IMR-90 (cell line): ENCODE measurements around the gene SPINDOC.

Experiments
- BHLHE40 ChIP-seq: fragments of 150-350 bp; IDR thresholded peaks from 2 replicates; pipeline ENCODE4 v1.6.1; 2016; ENCODE audit warnings: mild to moderate bottlenecking, low read depth, low read length
- CEBPB ChIP-seq: IDR thresholded peaks from 2 replicates; pipeline ENCODE4 v1.6.1; 2012; ENCODE audit warnings: low read depth, low read length, improper control_type of control experiment
- FOS ChIP-seq: fragments of 150-350 bp; IDR thresholded peaks from 2 replicates; pipeline ENCODE4 v1.6.1; 2016; ENCODE audit warnings: low read depth, low read length
- MAFK ChIP-seq: IDR thresholded peaks from 2 replicates; pipeline ENCODE4 v1.6.1; 2012; ENCODE audit warnings: low read depth, low read length, improper control_type of control experiment
- MAZ ChIP-seq: IDR thresholded peaks from 2 replicates; pipeline ENCODE4 v1.6.1; 2012; ENCODE audit warnings: low read depth, mild to moderate bottlenecking, low read length, improper control_type of control experiment, moderate library complexity, borderline replicate concordance
- MXI1 ChIP-seq: IDR thresholded peaks from 2 replicates; pipeline ENCODE4 v1.6.1; 2012; ENCODE audit warnings: low read depth, mild to moderate bottlenecking, low read length, moderate library complexity, borderline replicate concordance
- POLR2A ChIP-seq: IDR thresholded peaks from 2 replicates; pipeline ENCODE4 v1.6.1; 2012; ENCODE audit warnings: mild to moderate bottlenecking, low read depth, low read length
- RFX5 ChIP-seq: IDR thresholded peaks from 2 replicates; pipeline ENCODE4 v1.8.0; 2012; ENCODE audit warnings: low read depth, mild to moderate bottlenecking, low read length, moderate library complexity
- TF ChIP-seq, protein P1 (sequence below): conservative IDR thresholded peaks from 2 replicates; pipeline ENCODE4 v1.5.1; 2012; ENCODE audit warnings: mild to moderate bottlenecking, low read depth, low read length, improper control_type of control experiment
- TF ChIP-seq, protein P2 (sequence below): fragments of 150-350 bp; IDR thresholded peaks from 2 replicates; pipeline ENCODE4 v1.6.1; 2016; ENCODE audit warnings: low read depth, mild to moderate bottlenecking, low read length, moderate library complexity, borderline replicate concordance
- TF ChIP-seq, protein P3 (sequence below): fragments of 150-350 bp; IDR thresholded peaks from 2 replicates; pipeline ENCODE4 v1.6.1; 2017; ENCODE audit warnings: mild to moderate bottlenecking, antibody characterized with exemption, low read length, low read depth

DNA sequence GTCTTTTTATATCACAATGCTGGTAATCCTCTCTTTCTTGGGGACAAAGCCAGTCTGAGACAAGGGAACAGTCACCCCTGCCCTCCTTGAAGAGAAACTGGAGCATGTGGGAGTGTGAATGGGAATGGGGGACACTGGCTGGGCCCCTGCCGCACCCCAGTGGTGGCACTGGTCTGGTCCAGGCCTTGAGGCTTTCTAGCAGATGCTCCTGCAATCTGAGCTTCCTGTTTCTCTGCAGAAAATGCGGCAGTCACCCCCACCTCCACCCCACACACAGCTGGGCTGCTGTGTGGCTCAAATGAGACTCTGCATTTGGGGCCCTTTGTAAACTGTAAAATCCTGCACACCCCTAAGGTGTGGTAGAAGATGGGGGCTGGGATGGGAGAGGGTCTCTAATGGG, 19.1 kb downstream of the SPINDOC start:
- TF ChIP-seq RFX5: no peak
- TF ChIP-seq POLR2A: no peak
- TF ChIP-seq, protein P1, sequence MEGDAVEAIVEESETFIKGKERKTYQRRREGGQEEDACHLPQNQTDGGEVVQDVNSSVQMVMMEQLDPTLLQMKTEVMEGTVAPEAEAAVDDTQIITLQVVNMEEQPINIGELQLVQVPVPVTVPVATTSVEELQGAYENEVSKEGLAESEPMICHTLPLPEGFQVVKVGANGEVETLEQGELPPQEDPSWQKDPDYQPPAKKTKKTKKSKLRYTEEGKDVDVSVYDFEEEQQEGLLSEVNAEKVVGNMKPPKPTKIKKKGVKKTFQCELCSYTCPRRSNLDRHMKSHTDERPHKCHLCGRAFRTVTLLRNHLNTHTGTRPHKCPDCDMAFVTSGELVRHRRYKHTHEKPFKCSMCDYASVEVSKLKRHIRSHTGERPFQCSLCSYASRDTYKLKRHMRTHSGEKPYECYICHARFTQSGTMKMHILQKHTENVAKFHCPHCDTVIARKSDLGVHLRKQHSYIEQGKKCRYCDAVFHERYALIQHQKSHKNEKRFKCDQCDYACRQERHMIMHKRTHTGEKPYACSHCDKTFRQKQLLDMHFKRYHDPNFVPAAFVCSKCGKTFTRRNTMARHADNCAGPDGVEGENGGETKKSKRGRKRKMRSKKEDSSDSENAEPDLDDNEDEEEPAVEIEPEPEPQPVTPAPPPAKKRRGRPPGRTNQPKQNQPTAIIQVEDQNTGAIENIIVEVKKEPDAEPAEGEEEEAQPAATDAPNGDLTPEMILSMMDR: no peak
- TF ChIP-seq, protein P2, sequence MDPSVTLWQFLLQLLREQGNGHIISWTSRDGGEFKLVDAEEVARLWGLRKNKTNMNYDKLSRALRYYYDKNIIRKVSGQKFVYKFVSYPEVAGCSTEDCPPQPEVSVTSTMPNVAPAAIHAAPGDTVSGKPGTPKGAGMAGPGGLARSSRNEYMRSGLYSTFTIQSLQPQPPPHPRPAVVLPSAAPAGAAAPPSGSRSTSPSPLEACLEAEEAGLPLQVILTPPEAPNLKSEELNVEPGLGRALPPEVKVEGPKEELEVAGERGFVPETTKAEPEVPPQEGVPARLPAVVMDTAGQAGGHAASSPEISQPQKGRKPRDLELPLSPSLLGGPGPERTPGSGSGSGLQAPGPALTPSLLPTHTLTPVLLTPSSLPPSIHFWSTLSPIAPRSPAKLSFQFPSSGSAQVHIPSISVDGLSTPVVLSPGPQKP: no peak
- no peak for TF ChIP-seq FOS
- no peak for TF ChIP-seq CEBPB
- TF ChIP-seq MXI1: no peak
- TF ChIP-seq MAFK: no peak
- TF ChIP-seq MAZ: no peak
- TF ChIP-seq BHLHE40: no peak
- TF ChIP-seq, protein P3, sequence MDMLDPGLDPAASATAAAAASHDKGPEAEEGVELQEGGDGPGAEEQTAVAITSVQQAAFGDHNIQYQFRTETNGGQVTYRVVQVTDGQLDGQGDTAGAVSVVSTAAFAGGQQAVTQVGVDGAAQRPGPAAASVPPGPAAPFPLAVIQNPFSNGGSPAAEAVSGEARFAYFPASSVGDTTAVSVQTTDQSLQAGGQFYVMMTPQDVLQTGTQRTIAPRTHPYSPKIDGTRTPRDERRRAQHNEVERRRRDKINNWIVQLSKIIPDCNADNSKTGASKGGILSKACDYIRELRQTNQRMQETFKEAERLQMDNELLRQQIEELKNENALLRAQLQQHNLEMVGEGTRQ: no peak
